CD4-positive, CD25-positive, alpha-beta regulatory T cell (primary cell): Measurements from ENCODE around the gene PML. TPM values are rescaled to one million over a fixed set of nuclear protein-coding genes. Genes with fewer than 3 reads are reported as not detected.
"Not testable (repeated sequence)": the region's sequence is repeated elsewhere in the genome, so short reads cannot be mapped to it uniquely, and the experiment has no call there.

Experiments used
- ATAC-seq, 2 donors: fragments of 150-1000 bp; cut with Tn5 transposase; one replicate each; pipeline ENCODE4 v1.10.0; 2021; ENCODE audit warnings: low read depth in 2 of 2, moderate number of reproducible peaks in 2 of 2, moderate library complexity in 1 of 2
- DNase-seq, 3 donors: peaks; one replicate each; pipeline versions ENCODE4 v3.0.0 to v3.0.0-alpha.2; 2012 to 2022; ENCODE audit warnings: mixed read lengths in 1 of 3
- H3K27ac ChIP-seq: one replicate; pipeline ENCODE4 v1.7.0; 2013; ENCODE audit warnings: mild to moderate bottlenecking, low read length; ENCODE audit not compliant: insufficient read depth, poor library complexity, severe bottlenecking
- H3K27me3 ChIP-seq: one replicate; pipeline ENCODE4 v1.7.0; 2013; ENCODE audit warnings: low read length; ENCODE audit not compliant: control insufficient read depth, insufficient read depth
- H3K36me3 ChIP-seq: one replicate; pipeline ENCODE4 v1.7.0; 2013; ENCODE audit warnings: mild to moderate bottlenecking, low read length, moderate library complexity; ENCODE audit not compliant: control insufficient read depth, insufficient read depth
- H3K4me1 ChIP-seq: 2 replicates; pipeline ENCODE4 v1.7.0; 2013; ENCODE audit warnings: mild to moderate bottlenecking, low read length; ENCODE audit not compliant: insufficient read depth, control insufficient read depth, poor library complexity, severe bottlenecking
- H3K4me3 ChIP-seq: one replicate; pipeline ENCODE4 v1.7.0; 2013; ENCODE audit warnings: low read depth, mild to moderate bottlenecking, low read length, moderate library complexity
- H3K9me3 ChIP-seq, 2 experiments: 1 replicate in 1 of 2; 2 replicates in 1 of 2; pipeline ENCODE4 v1.7.0; 2013; ENCODE audit warnings: low read length in 2 of 2, mild to moderate bottlenecking in 1 of 2, moderate library complexity in 1 of 2; ENCODE audit not compliant: control insufficient read depth in 2 of 2
- H3K27ac Mint-ChIP-seq, 3 donors: one replicate each; pipeline ENCODE4 v1.8.0; 2020 to 2022; ENCODE audit warnings: mild to moderate bottlenecking in 3 of 3, mixed read lengths in 3 of 3, moderate library complexity in 2 of 3
- H3K27me3 Mint-ChIP-seq: one replicate; pipeline ENCODE4 v1.8.0; 2022; ENCODE audit warnings: mild to moderate bottlenecking, mixed read lengths
- H3K36me3 Mint-ChIP-seq: one replicate; pipeline ENCODE4 v1.8.0; 2020; ENCODE audit warnings: mixed read lengths
- H3K4me1 Mint-ChIP-seq, 4 donors: one replicate each; pipeline ENCODE4 v1.8.0; 2020 to 2022; ENCODE audit warnings: mixed read lengths in 4 of 4, mild to moderate bottlenecking in 1 of 4
- H3K4me3 Mint-ChIP-seq, 4 donors: one replicate each; pipeline ENCODE4 v1.8.0; 2020 to 2022; ENCODE audit warnings: mild to moderate bottlenecking in 4 of 4, mixed read lengths in 4 of 4, moderate library complexity in 3 of 4
- H3K9me3 Mint-ChIP-seq, 7 donors: one replicate each; pipeline ENCODE4 v1.8.0; 2020 to 2022; ENCODE audit warnings: mixed read lengths in 7 of 7, mild to moderate bottlenecking in 3 of 7, moderate library complexity in 2 of 7
- polyA plus RNA-seq, 4 donors: library from polyadenylated mRNA; unstranded; fragments of 300-500 nt; fragmentation: Illumina TruSeq; gene quantifications; one replicate each; pipeline ENCODE4 v1.2.3, GENCODE V29; 2021
- total RNA-seq: library from RNA; stranded (reverse); gene quantifications from one replicate; pipeline ENCODE4 v1.2.3, GENCODE V29; 2022

PML gene
- total and polyA plus RNA-seq, 5 donors from 2014 or later = 13.7 to 57.6 (median 23.2) TPM

DNA sequence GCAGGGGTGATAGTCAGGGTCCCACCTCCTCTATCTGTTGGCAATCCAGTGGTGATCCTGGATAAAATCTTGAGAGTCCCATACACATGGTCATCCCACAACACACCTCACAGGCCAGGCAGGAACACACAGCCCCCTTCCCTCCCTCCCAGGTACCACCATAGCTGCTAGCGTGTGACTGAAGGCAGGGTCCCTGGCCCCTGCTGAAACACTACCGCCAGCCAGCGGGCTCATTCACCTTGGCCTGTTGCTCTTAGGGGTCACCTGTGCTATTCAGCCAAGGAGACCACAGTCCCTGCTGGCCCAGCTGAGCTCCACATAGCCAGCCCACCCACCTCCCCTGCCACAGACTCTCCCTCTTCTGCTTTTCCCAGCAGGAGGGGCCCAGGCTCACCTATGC, 69.7 kb downstream of the PML start:
- not testable (repeated sequence) for H3K4me1 ChIP-seq, H3K4me1 Mint-ChIP-seq, H3K4me3 ChIP-seq, H3K27ac ChIP-seq, H3K9me3 Mint-ChIP-seq, H3K27me3 ChIP-seq, H3K36me3 Mint-ChIP-seq, ATAC-seq, H3K4me3 Mint-ChIP-seq, H3K27me3 Mint-ChIP-seq, H3K36me3 ChIP-seq, H3K9me3 ChIP-seq, DNase-seq
- peak overlapping the region in 1 of 3 donors; percentile 60 for H3K27ac Mint-ChIP-seq

DNA sequence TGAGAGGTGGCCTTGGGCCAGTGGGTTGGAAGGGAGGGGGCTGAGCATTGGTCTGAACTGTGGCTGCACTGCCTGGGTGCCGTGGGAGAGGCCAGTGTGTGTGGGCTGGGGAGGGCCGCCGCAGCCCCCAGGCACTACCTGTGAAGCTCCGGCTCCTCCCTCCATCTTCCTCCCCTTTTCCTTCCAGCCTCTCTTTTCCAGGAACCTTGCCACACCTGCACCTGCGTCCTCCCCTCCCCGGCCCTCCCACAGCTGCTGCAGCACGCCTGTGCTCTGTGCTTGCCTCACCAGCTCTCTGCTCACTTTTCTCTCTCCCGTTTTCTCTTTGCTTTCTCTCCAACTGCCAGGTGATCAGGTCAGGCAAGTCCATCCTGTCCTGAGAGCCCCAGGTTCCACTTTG, 70.3 kb downstream of the PML start:
- not testable (repeated sequence) for H3K9me3 ChIP-seq, H3K27me3 ChIP-seq, H3K27me3 Mint-ChIP-seq, H3K9me3 Mint-ChIP-seq, H3K4me3 ChIP-seq, H3K4me1 Mint-ChIP-seq, H3K4me1 ChIP-seq, H3K4me3 Mint-ChIP-seq, H3K27ac ChIP-seq, H3K36me3 ChIP-seq, DNase-seq, ATAC-seq, H3K36me3 Mint-ChIP-seq
- peak overlapping the region in 1 of 3 donors; percentile 60 for H3K27ac Mint-ChIP-seq

DNA sequence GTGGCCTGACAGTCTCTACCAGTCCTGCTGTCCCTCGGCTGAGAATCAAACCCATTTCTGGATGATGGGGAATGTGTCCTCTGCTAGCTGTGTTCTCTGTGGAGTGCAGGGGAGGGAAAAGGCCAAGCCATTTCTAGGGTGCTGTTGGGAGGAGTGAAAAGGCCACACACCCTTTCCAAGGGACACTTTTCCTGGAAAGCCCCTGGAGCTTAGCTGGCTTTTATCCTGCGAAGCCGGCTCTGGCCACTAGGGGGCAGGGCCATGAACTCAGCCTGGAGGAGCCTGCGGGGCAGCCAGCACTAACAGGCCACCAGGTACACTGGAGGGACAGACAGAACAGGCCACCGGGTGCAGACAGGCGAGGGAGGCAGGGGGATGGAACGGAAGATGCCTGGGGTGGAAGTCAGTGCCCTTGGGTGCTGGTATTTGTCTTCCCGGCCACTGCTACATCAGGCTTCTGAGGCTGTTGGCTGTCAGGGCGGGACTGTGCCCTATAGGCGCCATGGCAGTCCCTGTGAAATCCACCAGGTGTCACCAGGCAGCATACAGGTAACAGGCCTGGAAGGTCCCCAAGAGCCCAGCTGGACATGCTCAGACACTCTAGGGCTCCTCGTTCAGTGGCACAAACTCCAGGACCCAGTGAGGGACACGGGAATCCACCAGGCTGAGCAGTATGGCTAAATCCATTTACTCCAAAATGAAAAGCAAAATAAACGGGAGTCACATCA, 71.3 kb downstream of the PML start:
- H3K4me1 Mint-ChIP-seq, H3K27ac Mint-ChIP-seq, H3K4me3 ChIP-seq, H3K27me3 Mint-ChIP-seq, H3K4me3 Mint-ChIP-seq, H3K36me3 ChIP-seq, H3K9me3 ChIP-seq, H3K27ac ChIP-seq, H3K4me1 ChIP-seq, H3K27me3 ChIP-seq, H3K36me3 Mint-ChIP-seq, H3K9me3 Mint-ChIP-seq: not testable (repeated sequence)
- ATAC-seq (peak; percentile 82 to 91), DNase-seq (peak in 2 of 3 donors; percentile 35 to 49)

DNA sequence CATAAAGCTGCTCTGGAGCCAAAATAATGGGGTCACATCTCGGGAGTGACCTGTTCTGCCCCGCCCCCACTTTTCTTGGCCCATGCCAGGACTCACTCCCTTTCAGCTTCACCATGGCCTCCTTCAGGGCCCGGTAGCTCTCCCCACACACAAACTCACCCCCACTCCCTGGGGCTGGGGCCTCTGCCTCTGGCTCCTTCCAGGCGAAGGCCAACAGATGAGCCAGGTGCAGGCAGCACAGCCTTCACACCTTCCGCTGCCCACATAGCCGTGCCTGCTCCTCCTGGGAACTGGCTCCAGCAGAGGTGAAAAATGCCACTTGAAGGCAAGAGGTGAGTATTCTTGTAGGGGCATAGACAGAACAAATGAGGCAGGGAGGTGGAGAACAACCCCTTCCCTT, 77.1 kb downstream of the PML start:
- not testable (repeated sequence) for H3K27ac Mint-ChIP-seq, H3K9me3 ChIP-seq, H3K27ac ChIP-seq, H3K4me3 Mint-ChIP-seq, H3K4me1 ChIP-seq, H3K36me3 ChIP-seq, H3K9me3 Mint-ChIP-seq, H3K4me3 ChIP-seq, DNase-seq, H3K4me1 Mint-ChIP-seq, H3K27me3 Mint-ChIP-seq, H3K27me3 ChIP-seq, ATAC-seq, H3K36me3 Mint-ChIP-seq

GRCh38 chr15:74072132-74072531, 77.6 kb downstream of the PML start:
- H3K4me1 ChIP-seq, H3K36me3 Mint-ChIP-seq, H3K4me3 ChIP-seq, H3K27ac Mint-ChIP-seq, H3K27me3 Mint-ChIP-seq, H3K4me1 Mint-ChIP-seq, H3K27me3 ChIP-seq, H3K9me3 ChIP-seq, H3K4me3 Mint-ChIP-seq, DNase-seq, H3K36me3 ChIP-seq, ATAC-seq, H3K27ac ChIP-seq, H3K9me3 Mint-ChIP-seq: not testable (repeated sequence)

DNA sequence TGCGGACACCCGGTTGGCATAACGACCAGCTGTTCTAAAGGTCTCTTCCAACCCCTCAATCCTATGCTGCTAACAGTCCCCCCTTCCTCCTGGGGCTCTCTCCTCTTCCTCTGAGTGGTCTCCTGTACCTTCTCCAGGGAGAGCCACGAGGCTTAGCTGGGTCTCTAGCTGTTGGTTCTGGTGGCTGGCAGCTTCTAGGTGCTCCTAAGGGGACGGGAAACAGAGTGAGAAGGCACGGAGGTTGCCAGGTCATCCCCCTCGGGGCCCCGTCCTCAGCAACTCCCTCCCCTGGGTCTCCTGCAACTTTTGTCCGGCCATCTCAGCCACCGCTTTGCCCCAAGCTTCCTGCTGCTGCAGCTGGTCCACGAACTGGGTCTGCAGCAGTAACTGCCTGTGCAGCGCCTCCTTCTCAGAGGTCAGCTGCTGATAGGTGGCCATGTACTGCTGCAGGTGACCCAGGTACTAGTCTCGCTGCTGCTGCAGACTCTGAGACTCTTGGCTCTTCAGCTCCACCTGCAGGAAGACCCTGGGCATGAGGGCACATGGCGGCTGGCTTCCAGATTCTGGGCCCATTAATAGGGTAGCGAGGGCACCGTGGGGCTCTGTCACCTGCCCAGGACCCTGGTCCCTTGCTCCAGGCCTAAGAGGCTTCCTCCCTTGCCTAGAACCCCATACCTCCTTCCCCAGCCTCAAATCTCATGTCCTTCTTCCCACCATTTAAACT, 78.3 kb downstream of the PML start:
- H3K4me3 ChIP-seq, H3K27ac ChIP-seq, H3K36me3 Mint-ChIP-seq, ATAC-seq, H3K27me3 ChIP-seq, H3K27ac Mint-ChIP-seq, H3K9me3 Mint-ChIP-seq, H3K4me1 ChIP-seq, H3K4me1 Mint-ChIP-seq, H3K9me3 ChIP-seq, H3K36me3 ChIP-seq, H3K4me3 Mint-ChIP-seq, H3K27me3 Mint-ChIP-seq: not testable (repeated sequence)
- peak in 2 of 3 donors; percentile 16 to 29 for DNase-seq

GRCh38 chr15:74075781-74076180, 81.3 kb downstream of the PML start:
- not testable (repeated sequence) for ATAC-seq, H3K36me3 ChIP-seq, H3K4me3 ChIP-seq, H3K27me3 ChIP-seq, H3K9me3 Mint-ChIP-seq, H3K27ac ChIP-seq, H3K27me3 Mint-ChIP-seq, H3K27ac Mint-ChIP-seq, DNase-seq, H3K4me1 Mint-ChIP-seq, H3K9me3 ChIP-seq, H3K4me3 Mint-ChIP-seq, H3K4me1 ChIP-seq, H3K36me3 Mint-ChIP-seq

- not testable (repeated sequence) for H3K36me3 ChIP-seq, ATAC-seq
Observed at GRCh38 chr15:74082450-74082849, 87.9 kb downstream of the PML start, which contains the start of gene GOLGA6A. GOLGA6A (minus strand) TSS chr15:74082550; CDS start chr15:74082509, 41 bp downstream.

More at GRCh38 chr15:74082450-74082849, 87.9 kb downstream of the PML start, which contains the start of gene GOLGA6A:
- H3K27ac Mint-ChIP-seq, H3K9me3 Mint-ChIP-seq, H3K4me1 ChIP-seq, H3K27me3 Mint-ChIP-seq, H3K4me3 Mint-ChIP-seq, H3K4me3 ChIP-seq, H3K27me3 ChIP-seq, DNase-seq, H3K4me1 Mint-ChIP-seq, H3K36me3 Mint-ChIP-seq, H3K9me3 ChIP-seq, H3K27ac ChIP-seq: not testable (repeated sequence)
